B cell (primary cell): ENCODE measurements around the gene LMO1. TPM values are rescaled to one million over a fixed set of nuclear protein-coding genes. Genes with fewer than 3 reads are reported as not detected.

Source experiments
- ATAC-seq: fragments of 200-7000 bp; cut with Tn5 transposase; one replicate; pipeline ENCODE4 v1.10.0; 2021; ENCODE audit warnings: low read depth, mild to moderate bottlenecking, moderate number of reproducible peaks, moderate library complexity
- CTCF ChIA-PET: fragments of 350-600 bp; sonication (Branson Sonifier 250); formaldehyde crosslinking; loops from one replicate; lab custom pipeline; 2021; ENCODE audit warnings: antibody characterized with exemption, inconsistent platforms; lab: Charles Lee
- POLR2A ChIA-PET: fragments of 350-600 bp; sonication (Branson Sonifier 250); formaldehyde crosslinking; loops from one replicate; lab custom pipeline; 2021; ENCODE audit warnings: antibody characterized with exemption; lab: Charles Lee
- DNase-seq: peaks from one replicate; pipeline ENCODE4 v3.0.0; 2013
- H2AFZ ChIP-seq: 2 replicates; pipeline ENCODE4 v1.6.1; 2012; ENCODE audit warnings: mild to moderate bottlenecking, low read depth, low read length; ENCODE audit not compliant: insufficient read depth, poor library complexity, severe bottlenecking
- H3K27ac ChIP-seq, 2 donors: 1 replicate in 1 of 2; 2 replicates in 1 of 2; pipeline ENCODE4 v1.5.1; 2012 to 2013; ENCODE audit warnings: low read length in 2 of 2, mild to moderate bottlenecking in 2 of 2, moderate library complexity in 1 of 2
- H3K27me3 ChIP-seq, 4 experiments: fragments of 200-600 bp in 1 of 4; sonication (generic) in 1 of 4; replicated peaks in 1 of 4; 1 replicate in 2 of 4; 2 replicates in 2 of 4; pipeline versions ENCODE4 v1.6.1 to v1.7.0; 2013 to 2016; ENCODE audit warnings: low read length in 3 of 4, mild to moderate bottlenecking in 2 of 4, mixed read lengths in 1 of 4, moderate library complexity in 1 of 4; ENCODE audit not compliant: insufficient read depth in 4 of 4, control insufficient read depth in 3 of 4; ENCODE audit errors: control extremely low read depth in 1 of 4
- H3K36me3 ChIP-seq, 2 experiments: replicated peaks in 1 of 2; 1 replicate in 1 of 2; 2 replicates in 1 of 2; pipeline versions ENCODE4 v1.6.1 to v1.7.1; 2013; ENCODE audit warnings: low read length in 1 of 2; ENCODE audit not compliant: insufficient read depth in 2 of 2, control insufficient read depth in 1 of 2; ENCODE audit errors: control extremely low read depth in 1 of 2, extremely low read depth in 1 of 2
- H3K4me1 ChIP-seq, 2 donors: fragments of 200-600 bp in 1 of 2; sonication (generic) in 1 of 2; 1 replicate in 1 of 2; 2 replicates in 1 of 2; pipeline versions ENCODE4 v1.5.1 to v1.6.1; 2013 to 2017; ENCODE audit warnings: low read length in 2 of 2; ENCODE audit not compliant: control insufficient read depth in 2 of 2, insufficient read depth in 2 of 2
- H3K4me2 ChIP-seq: replicated peaks from 2 replicates; pipeline ENCODE3; 2012; ENCODE audit warnings: mild to moderate bottlenecking, low read depth, low read length; ENCODE audit not compliant: poor library complexity, severe bottlenecking
- H3K4me3 ChIP-seq, 5 experiments: fragments of 200-600 bp in 1 of 5; sonication (generic) in 1 of 5; 1 replicate in 3 of 5; 2 replicates in 2 of 5; pipeline versions ENCODE4 v1.5.1 to v1.7.0; 2011 to 2016; ENCODE audit warnings: low read length in 4 of 5, mild to moderate bottlenecking in 4 of 5, low read depth in 2 of 5, control low read depth in 1 of 5, moderate library complexity in 1 of 5; ENCODE audit not compliant: insufficient read depth in 1 of 5; ENCODE audit errors: control extremely low read depth in 1 of 5, extremely low read depth in 1 of 5
- H3K79me2 ChIP-seq: fragments of 200-600 bp; sonication (generic); one replicate; pipeline ENCODE4 v1.6.0; 2016; ENCODE audit warnings: low read length; ENCODE audit not compliant: control insufficient read depth, insufficient read depth
- H3K9ac ChIP-seq: fragments of 200-600 bp; sonication (generic); 2 replicates; pipeline ENCODE4 v1.6.1; 2017; ENCODE audit warnings: mild to moderate bottlenecking, low read length, moderate library complexity
- H3K9me3 ChIP-seq, 3 donors: one replicate each; pipeline versions ENCODE4 v1.6.1 to v1.7.1; 2013; ENCODE audit warnings: low read length in 2 of 3; ENCODE audit not compliant: control insufficient read depth in 2 of 3, insufficient read depth in 1 of 3; ENCODE audit errors: control extremely low read depth in 1 of 3
- H4K20me1 ChIP-seq: 2 replicates; pipeline ENCODE4 v1.6.0; 2012; ENCODE audit warnings: mild to moderate bottlenecking, low read length; ENCODE audit not compliant: insufficient read depth, control insufficient read depth, poor library complexity, severe bottlenecking
- H3K27ac Mint-ChIP-seq: one replicate; pipeline ENCODE4 v1.8.0; 2021; ENCODE audit warnings: mixed read lengths
- H3K27me3 Mint-ChIP-seq: one replicate; pipeline ENCODE4 v1.8.0; 2021; ENCODE audit warnings: mixed read lengths
- H3K4me1 Mint-ChIP-seq: one replicate; pipeline ENCODE4 v1.8.0; 2021; ENCODE audit warnings: mixed read lengths
- H3K4me3 Mint-ChIP-seq: one replicate; pipeline ENCODE4 v1.8.0; 2021; ENCODE audit warnings: mixed read lengths
- H3K9me3 Mint-ChIP-seq: one replicate; pipeline ENCODE4 v1.8.0; 2022; ENCODE audit warnings: mixed read lengths; ENCODE audit not compliant: insufficient read depth
- CTCF ChIP-seq: fragments of 200-600 bp; IDR thresholded peaks from one replicate; pipeline ENCODE4 v1.8.0; 2022; ENCODE audit warnings: antibody characterized with exemption, mild to moderate bottlenecking
- EZH2 ChIP-seq: IDR thresholded peaks from 2 replicates; pipeline ENCODE4 v1.6.1; 2012; ENCODE audit warnings: borderline replicate concordance, low read depth, mild to moderate bottlenecking, moderate library complexity, low read length; ENCODE audit not compliant: insufficient read depth, poor library complexity, severe bottlenecking
- WGBS: methylation state at CpG from one replicate; pipeline ENCODE4 v1.1.5; 2013; ENCODE audit warnings: missing lambda C conversion rate; ENCODE audit not compliant: insufficient coverage; 5-methylcytosine and 5-hydroxymethylcytosine counted together
- intact Hi-C: fragments of 100-400 bp; cut with micrococcal nuclease; formaldehyde crosslinking; loops from one replicate; pipeline ENCODE4 v1.10.0; 2022
- polyA plus RNA-seq: library from polyadenylated mRNA; depleted of rRNA; stranded (reverse); fragments of >200 nt; gene quantifications from 2 replicates; pipeline ENCODE4 v1.2.3, GENCODE V29; 2012
- total RNA-seq, 2 donors: library from RNA; stranded (reverse); fragments of 120-200 nt in 1 of 2; gene quantifications; 1 replicate in 1 of 2; 2 replicates in 1 of 2; pipeline versions ENCODE4 v1.2.3 to v1.2.4, GENCODE V29; 2013 to 2022

Gene LMO1
- total and polyA plus RNA-seq, 2 donors (not counting 1 experiment from before 2014, with no cell fraction given) = 0.22 TPM; not detected in 1

GRCh38 chr11:8225589-8226036, 38.1 kb downstream of the LMO1 start:
- Mint-ChIP-seq H3K27ac (no peak overlapping the region), H3K4me1 (peaks cover 2% of the 10 kb centered on the region), H3K9me3 (no peaks in the 10 kb centered on the region), H3K27me3 (no peaks in the 10 kb centered on the region), H3K4me3 (no peak overlapping the region)
- no peaks in the 10 kb centered on the region for H3K27me3 ChIP-seq
- no peaks in the 10 kb centered on the region for H3K36me3 ChIP-seq
- DNase-seq (peak; percentile 80), ATAC-seq (peak; percentile 66)
- ChIA-PET POLR2A (no interaction called here), CTCF (interaction anchor here (5.2 to 7.5 kb wide), 2 partner anchors 341 kb away, joined by 40 to 82 read pairs; no protein-coding TSS in a partner anchor)
- H3K4me1 ChIP-seq = peaks cover 0 to 6% of the 10 kb centered on the region in 2 donors
- H3K9me3 ChIP-seq = peaks cover 0 to 3% (median 0%) of the 10 kb centered on the region in 3 donors
- peak; percentile 93 for TF ChIP-seq CTCF
- TF ChIP-seq EZH2 = no peak
- H3K27ac ChIP-seq = no peak overlapping the region
- intact Hi-C loops = loop anchor here (1.0 kb wide), 1 partner anchor 38 kb away; the partner anchor contains the start of gene LMO1
- peak overlapping the region; percentile 25 for H3K4me2 ChIP-seq
- H3K9ac ChIP-seq = no peak overlapping the region
- no peak overlapping the region for H3K4me3 ChIP-seq
- no peak overlapping the region for H2AFZ ChIP-seq
- 11% methylated on average over 7 of the region's 8 CpGs for WGBS
- no peaks in the 10 kb centered on the region for H3K79me2 ChIP-seq
- H4K20me1 ChIP-seq = no peaks in the 10 kb centered on the region

- H4K20me1 ChIP-seq = no peaks in the 10 kb centered on the region
- DNase-seq = no peak
- Mint-ChIP-seq H3K27me3 (no peaks in the 10 kb centered on the region), H3K27ac (no peak overlapping the region), H3K4me3 (no peak overlapping the region), H3K4me1 (peaks cover 2% of the 10 kb centered on the region), H3K9me3 (no peaks in the 10 kb centered on the region)
- H3K4me1 ChIP-seq = peaks cover 0 to 6% of the 10 kb centered on the region in 2 donors
- TF ChIP-seq CTCF (no peak), EZH2 (no peak)
- POLR2A ChIA-PET = no interaction called here
- H3K27me3 ChIP-seq = no peaks in the 10 kb centered on the region
- H3K4me2 ChIP-seq = no peak overlapping the region
- H3K27ac ChIP-seq = no peak overlapping the region
- intact Hi-C loops = loop anchor here (1.0 kb wide), 1 partner anchor 39 kb away; the partner anchor contains the start of gene LMO1
- H3K9me3 ChIP-seq = peaks cover 0 to 3% (median 0%) of the 10 kb centered on the region in 3 donors
- no peaks in the 10 kb centered on the region for H3K36me3 ChIP-seq
- no peaks in the 10 kb centered on the region for H3K79me2 ChIP-seq
- ATAC-seq = no peak
- H3K9ac ChIP-seq = no peak overlapping the region
- CTCF ChIA-PET = interaction anchor here (0.7 to 7.5 kb wide), 4 partner anchors 23 to 342 kb away, joined by 3 to 82 read pairs (median 3); no protein-coding TSS in a partner anchor
- H3K4me3 ChIP-seq = no peak overlapping the region
- WGBS = no CpG with 5 or more reads among the region's 2 CpGs
- no peak overlapping the region for H2AFZ ChIP-seq
Measured at GRCh38 chr11:8224711-8225110, 39.0 kb downstream of the LMO1 start.
